ENCODE data around the gene ZNF423. TPM values are rescaled to one million over a fixed set of nuclear protein-coding genes. Genes with fewer than 3 reads are reported as not detected.

ZNF423 gene
- total RNA-seq, 1 donor from 2014 or later = 10.6 TPM

- Histone ChIP-seq H3K27ac (ENCODE audit: low read depth, low read length) (no peak overlapping the region), H3K4me1 (ENCODE audit: insufficient read depth, low read length) (no peaks in the 10 kb centered on the region), H3K27me3 (ENCODE audit: insufficient read depth, low read length) (no peaks in the 10 kb centered on the region), H4K20me1 (ENCODE audit: insufficient read depth, low read length) (no peaks in the 10 kb centered on the region), H3K36me3 (ENCODE audit: insufficient read depth, low read length) (no peaks in the 10 kb centered on the region), H3K4me2 (ENCODE audit: low read length) (no peak overlapping the region), H3K9me3 (ENCODE audit: insufficient read depth, low read depth, low read length) (no peaks in the 10 kb centered on the region), H3K4me3 (ENCODE audit: insufficient read depth, low read depth, low read length) (no peak overlapping the region), H3K79me2 (ENCODE audit: insufficient read depth, low read length) (no peaks in the 10 kb centered on the region), H3K9ac (ENCODE audit: low read length) (no peak overlapping the region), H2AFZ (ENCODE audit: low read depth, low read length) (no peak overlapping the region)
- H3K27ac Mint-ChIP-seq (ENCODE audit: unreplicated experiment) = no peak overlapping the region
- FAIRE-seq (no peak), DNase-seq (ENCODE audit: low read depth) (no peak)
- no peak for TF ChIP-seq EZH2 (IDR thresholded peaks at IDR 0.05; ENCODE audit: insufficient read depth, low read length)
- no peak for TF ChIP-seq CTCF (IDR thresholded peaks at IDR 0.05; ENCODE audit: insufficient read depth, low read depth, low read length)
- H3K36me3 Mint-ChIP-seq (ENCODE audit: low read depth, unreplicated experiment) = peaks cover 10% of the 10 kb centered on the region
- peaks cover 6% of the 10 kb centered on the region for H3K4me1 Mint-ChIP-seq (ENCODE audit: low read depth, unreplicated experiment)
- peaks cover 3% of the 10 kb centered on the region for H3K9me3 Mint-ChIP-seq (ENCODE audit: unreplicated experiment)
- H3K27me3 Mint-ChIP-seq (ENCODE audit: low read depth, unreplicated experiment) = peaks cover 9% of the 10 kb centered on the region
- H3K4me3 Mint-ChIP-seq (ENCODE audit: unreplicated experiment) = no peak overlapping the region
Observed at GRCh38 chr16:49793244-49793643, 62.7 kb downstream of the ZNF423 start.

- no peak for DNase-seq (ENCODE audit: low read depth)
- H3K36me3 ChIP-seq (ENCODE audit: insufficient read depth, low read length) = no peaks in the 10 kb centered on the region
- peak overlapping the region; percentile 20 for H3K27ac Mint-ChIP-seq (ENCODE audit: unreplicated experiment)
- H2AFZ ChIP-seq (ENCODE audit: low read depth, low read length) = no peak overlapping the region
- peaks cover 3% of the 10 kb centered on the region for H3K9me3 Mint-ChIP-seq (ENCODE audit: unreplicated experiment)
- H3K4me3 Mint-ChIP-seq (ENCODE audit: unreplicated experiment) = no peak overlapping the region
- H3K9me3 ChIP-seq (ENCODE audit: insufficient read depth, low read depth, low read length) = no peaks in the 10 kb centered on the region
- H3K4me2 ChIP-seq (ENCODE audit: low read length) = no peak overlapping the region
- H3K27ac ChIP-seq (ENCODE audit: low read depth, low read length) = no peak overlapping the region
- no peaks in the 10 kb centered on the region for H3K79me2 ChIP-seq (ENCODE audit: insufficient read depth, low read length)
- TF ChIP-seq EZH2 (IDR thresholded peaks at IDR 0.05; ENCODE audit: insufficient read depth, low read length) = no peak
- no peak for TF ChIP-seq CTCF (IDR thresholded peaks at IDR 0.05; ENCODE audit: insufficient read depth, low read depth, low read length)
- H4K20me1 ChIP-seq (ENCODE audit: insufficient read depth, low read length) = no peaks in the 10 kb centered on the region
- H3K36me3 Mint-ChIP-seq (ENCODE audit: low read depth, unreplicated experiment) = peaks cover 2% of the 10 kb centered on the region
- no peaks in the 10 kb centered on the region for H3K27me3 ChIP-seq (ENCODE audit: insufficient read depth, low read length)
- H3K4me1 ChIP-seq (ENCODE audit: insufficient read depth, low read length) = no peaks in the 10 kb centered on the region
- no peak for FAIRE-seq
- no peak overlapping the region for H3K4me3 ChIP-seq (ENCODE audit: insufficient read depth, low read depth, low read length)
- peaks cover 6% of the 10 kb centered on the region for H3K4me1 Mint-ChIP-seq (ENCODE audit: low read depth, unreplicated experiment)
- H3K9ac ChIP-seq (ENCODE audit: low read length) = no peak overlapping the region
- no peaks in the 10 kb centered on the region for H3K27me3 Mint-ChIP-seq (ENCODE audit: low read depth, unreplicated experiment)
Observed at GRCh38 chr16:49789616-49790015, 66.3 kb downstream of the ZNF423 start.

GRCh38 chr16:49788986-49789385 is 66.9 kb downstream of the ZNF423 start:
- peaks cover 3% of the 10 kb centered on the region for H3K9me3 Mint-ChIP-seq (ENCODE audit: unreplicated experiment)
- no peak overlapping the region for H3K27ac ChIP-seq (ENCODE audit: low read depth, low read length)

More at GRCh38 chr16:49788986-49789385, 66.9 kb downstream of the ZNF423 start:
- peaks cover 6% of the 10 kb centered on the region for H3K4me1 Mint-ChIP-seq (ENCODE audit: low read depth, unreplicated experiment)
- Histone ChIP-seq H3K27me3 (ENCODE audit: insufficient read depth, low read length) (no peaks in the 10 kb centered on the region), H2AFZ (ENCODE audit: low read depth, low read length) (no peak overlapping the region), H3K36me3 (ENCODE audit: insufficient read depth, low read length) (no peaks in the 10 kb centered on the region), H3K9me3 (ENCODE audit: insufficient read depth, low read depth, low read length) (no peaks in the 10 kb centered on the region), H4K20me1 (ENCODE audit: insufficient read depth, low read length) (no peaks in the 10 kb centered on the region), H3K4me3 (ENCODE audit: insufficient read depth, low read depth, low read length) (no peak overlapping the region), H3K4me1 (ENCODE audit: insufficient read depth, low read length) (no peaks in the 10 kb centered on the region), H3K9ac (ENCODE audit: low read length) (no peak overlapping the region), H3K4me2 (ENCODE audit: low read length) (no peak overlapping the region), H3K79me2 (ENCODE audit: insufficient read depth, low read length) (no peaks in the 10 kb centered on the region)
- no peak overlapping the region for H3K4me3 Mint-ChIP-seq (ENCODE audit: unreplicated experiment)
- FAIRE-seq (no peak), DNase-seq (ENCODE audit: low read depth) (peak; percentile 8)
- no peak overlapping the region for H3K27ac Mint-ChIP-seq (ENCODE audit: unreplicated experiment)
- peaks cover 1% of the 10 kb centered on the region for H3K36me3 Mint-ChIP-seq (ENCODE audit: low read depth, unreplicated experiment)
- TF ChIP-seq CTCF (IDR thresholded peaks at IDR 0.05; ENCODE audit: insufficient read depth, low read depth, low read length) (no peak), EZH2 (IDR thresholded peaks at IDR 0.05; ENCODE audit: insufficient read depth, low read length) (no peak)
- no peaks in the 10 kb centered on the region for H3K27me3 Mint-ChIP-seq (ENCODE audit: low read depth, unreplicated experiment)

Measured in astrocyte (in vitro differentiated cells and primary cell).